WTC11 (cell line): ENCODE measurements around the gene KNOP1.

ENCODE experiments used
- ATF1 ChIP-seq: sonication (generic); formaldehyde crosslinking; IDR thresholded peaks from 2 replicates; pipeline ENCODE4 v1.8.1; 2023; ENCODE audit warnings: mild to moderate bottlenecking, moderate library complexity, missing genetic modification reagents
- ATF2 ChIP-seq: sonication (generic); formaldehyde crosslinking; IDR thresholded peaks from 2 replicates; pipeline ENCODE4 v1.8.1; 2022; ENCODE audit warnings: low read depth, missing genetic modification reagents, borderline replicate concordance
- ATF3 ChIP-seq: sonication (generic); formaldehyde crosslinking; conservative IDR thresholded peaks from 2 replicates; pipeline ENCODE4 v1.8.1; 2022; ENCODE audit warnings: mild to moderate bottlenecking, missing genetic modification reagents
- CREB1 ChIP-seq: sonication (generic); formaldehyde crosslinking; IDR thresholded peaks from 2 replicates; pipeline ENCODE4 v1.8.0; 2023; ENCODE audit warnings: mild to moderate bottlenecking, missing genetic modification reagents
- CTCF ChIP-seq: fragments of 200-600 bp; IDR thresholded peaks from 2 replicates; pipeline ENCODE4 v1.8.0; 2022; ENCODE audit warnings: antibody characterized with exemption
- ETV6 ChIP-seq: sonication (generic); formaldehyde crosslinking; IDR thresholded peaks from 2 replicates; pipeline ENCODE4 v1.8.1; 2022; ENCODE audit warnings: mild to moderate bottlenecking, missing genetic modification reagents
- HMGXB4 ChIP-seq: sonication (generic); formaldehyde crosslinking; IDR thresholded peaks from 2 replicates; pipeline ENCODE4 v1.8.1; 2023; ENCODE audit warnings: mild to moderate bottlenecking, moderate library complexity, missing genetic modification reagents
- TP53 ChIP-seq: sonication (generic); formaldehyde crosslinking; IDR thresholded peaks from 2 replicates; pipeline ENCODE4 v1.8.1; 2023; ENCODE audit warnings: mild to moderate bottlenecking, missing genetic modification reagents
- ZNF138 ChIP-seq: sonication (generic); formaldehyde crosslinking; conservative IDR thresholded peaks from 2 replicates; pipeline ENCODE4 v1.8.1; 2022; ENCODE audit warnings: mild to moderate bottlenecking, moderate library complexity, missing genetic modification reagents

- TF ChIP-seq ZNF138 (CRISPR knock-in tag) (no peak), ETV6 (no peak), CTCF (no peak), CREB1 (CRISPR knock-in tag) (no peak), ATF3 (CRISPR knock-in tag) (no peak), TP53 (CRISPR knock-in tag) (no peak), ATF2 (CRISPR knock-in tag) (no peak), ATF1 (CRISPR knock-in tag) (no peak), HMGXB4 (CRISPR knock-in tag) (no peak)
These were observed 49.5 kb upstream of the KNOP1 start for GRCh38 chr16:19767497-19767896.
